ENCODE measurements around the gene DPEP1.

DPEP1 gene

GRCh38 chr16:89599902-89600301, 13.5 kb upstream of the DPEP1 start:
- no peak for DNase-seq

GRCh38 chr16:89600427-89600826, 13.0 kb upstream of the DPEP1 start:
- no peak for DNase-seq

GRCh38 chr16:89600956-89601355, 12.5 kb upstream of the DPEP1 start:
- DNase-seq: no peak

GRCh38 chr16:89601906-89602272, 11.6 kb upstream of the DPEP1 start:
- DNase-seq: no peak

- DNase-seq: peak; percentile 23
Observed at GRCh38 chr16:89602273-89602951, 11.0 kb upstream of the DPEP1 start.

GRCh38 chr16:89602952-89603590, 10.4 kb upstream of the DPEP1 start:
- no peak for DNase-seq

- no peak for DNase-seq
Observed at GRCh38 chr16:89604764-89605163, 8.7 kb upstream of the DPEP1 start.

GRCh38 chr16:89605186-89605970, 8.1 kb upstream of the DPEP1 start:
- no peak for DNase-seq

GRCh38 chr16:89606006-89606405, 7.4 kb upstream of the DPEP1 start:
- no peak for DNase-seq

- no peak for DNase-seq
Observed at GRCh38 chr16:89607453-89607852, 6.0 kb upstream of the DPEP1 start.

GRCh38 chr16:89607937-89608740, 5.3 kb upstream of the DPEP1 start:
- DNase-seq: no peak

GRCh38 chr16:89610108-89610453, 3.4 kb upstream of the DPEP1 start:
- no peak for DNase-seq

- no peak for DNase-seq
Observed at GRCh38 chr16:89612415-89613166, 851 bp upstream of the DPEP1 start.

- DNase-seq: no peak
Observed at GRCh38 chr16:89613954-89614459, 565 bp downstream of the DPEP1 start.

- no peak for DNase-seq
Observed at GRCh38 chr16:89615176-89615575, 1.7 kb downstream of the DPEP1 start.

GRCh38 chr16:89615596-89616090, 2.2 kb downstream of the DPEP1 start:
- DNase-seq: no peak

GRCh38 chr16:89616623-89617022, 3.2 kb downstream of the DPEP1 start:
- no peak for DNase-seq

GRCh38 chr16:89617036-89617435, 3.6 kb downstream of the DPEP1 start:
- DNase-seq: no peak

GRCh38 chr16:89618109-89618998, 4.9 kb downstream of the DPEP1 start:
- no peak for DNase-seq

- DNase-seq: no peak
Observed at GRCh38 chr16:89619840-89620239, 6.4 kb downstream of the DPEP1 start.

GRCh38 chr16:89620406-89620841, 7.0 kb downstream of the DPEP1 start:
- DNase-seq: no peak
